ENCODE measurements around the gene PRR14L. TPM values are rescaled to one million over a fixed set of nuclear protein-coding genes. Genes with fewer than 3 reads are reported as not detected.

Gene PRR14L
- total RNA-seq, 6 experiments from 2014 or later, result 11.2 to 22.8 (median 17.0) TPM

- TF ChIP-seq, protein P1, sequence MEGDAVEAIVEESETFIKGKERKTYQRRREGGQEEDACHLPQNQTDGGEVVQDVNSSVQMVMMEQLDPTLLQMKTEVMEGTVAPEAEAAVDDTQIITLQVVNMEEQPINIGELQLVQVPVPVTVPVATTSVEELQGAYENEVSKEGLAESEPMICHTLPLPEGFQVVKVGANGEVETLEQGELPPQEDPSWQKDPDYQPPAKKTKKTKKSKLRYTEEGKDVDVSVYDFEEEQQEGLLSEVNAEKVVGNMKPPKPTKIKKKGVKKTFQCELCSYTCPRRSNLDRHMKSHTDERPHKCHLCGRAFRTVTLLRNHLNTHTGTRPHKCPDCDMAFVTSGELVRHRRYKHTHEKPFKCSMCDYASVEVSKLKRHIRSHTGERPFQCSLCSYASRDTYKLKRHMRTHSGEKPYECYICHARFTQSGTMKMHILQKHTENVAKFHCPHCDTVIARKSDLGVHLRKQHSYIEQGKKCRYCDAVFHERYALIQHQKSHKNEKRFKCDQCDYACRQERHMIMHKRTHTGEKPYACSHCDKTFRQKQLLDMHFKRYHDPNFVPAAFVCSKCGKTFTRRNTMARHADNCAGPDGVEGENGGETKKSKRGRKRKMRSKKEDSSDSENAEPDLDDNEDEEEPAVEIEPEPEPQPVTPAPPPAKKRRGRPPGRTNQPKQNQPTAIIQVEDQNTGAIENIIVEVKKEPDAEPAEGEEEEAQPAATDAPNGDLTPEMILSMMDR (IDR thresholded peaks at IDR 0.05), result no peak
- TF ChIP-seq POLR2A (IDR thresholded peaks at IDR 0.05), result no peak
- ATAC-seq, result no peak
- DNase-seq, result no peak
These were observed 110.4 kb downstream of the PRR14L start for GRCh38 chr22:31639436-31640039.

DNA sequence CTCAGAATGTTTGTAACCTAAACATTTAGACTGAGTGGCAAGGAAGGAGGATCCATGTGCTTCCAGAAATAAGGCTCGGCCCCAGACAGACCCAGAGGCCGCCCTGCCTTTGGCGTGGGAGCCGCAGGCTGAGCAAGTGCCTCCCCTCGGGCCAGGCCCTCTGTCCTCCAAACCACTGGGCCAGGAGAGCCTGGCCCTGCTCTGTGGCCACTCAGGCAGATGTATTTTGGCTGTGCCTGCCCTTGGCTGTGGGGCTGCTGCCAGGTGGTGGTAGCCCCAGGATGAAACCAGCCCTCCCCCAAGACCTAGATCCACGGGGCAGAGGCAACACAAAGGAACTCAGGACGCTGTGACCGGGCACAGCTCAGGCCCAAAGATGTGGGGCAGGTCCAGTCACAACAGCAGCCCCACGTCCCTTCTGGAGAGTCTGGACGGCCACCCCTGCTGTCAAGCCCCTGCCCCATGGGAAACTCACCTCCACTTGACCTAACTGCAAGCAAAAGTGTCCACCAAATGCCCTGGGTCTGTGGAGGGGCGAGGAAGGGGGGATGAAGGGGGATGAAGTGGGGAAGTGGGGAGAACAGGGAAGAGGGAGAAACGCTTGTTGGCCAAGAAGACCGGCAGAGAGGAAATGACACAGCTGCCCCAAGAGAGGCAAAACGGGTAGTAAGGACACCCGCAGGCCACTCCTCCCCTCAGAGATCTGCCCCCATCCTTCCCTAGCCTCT, 111.9 kb downstream of the PRR14L start:
- no peaks in the 10 kb centered on the region for H3K27me3 ChIP-seq
- H3K36me3 ChIP-seq, result peaks cover 0 to 5% (median 0%) of the 10 kb centered on the region in 4 donors
- peaks cover 0 to 18% (median 8%) of the 10 kb centered on the region in 4 donors for H3K4me1 ChIP-seq
- WGBS (ENCODE audit: insufficient coverage, low coverage, low lambda C conversion rate, missing lambda C conversion rate), result 52% methylated on average over 10 of the region's 15 CpGs
- peak overlapping the region; percentile 0 to 28 (median 1) for H3K4me3 ChIP-seq
- ATAC-seq (peak; percentile 32 to 56 (median 44)), DNase-seq (peak in 1 of 3 donors; percentile 70)
- no peaks in the 10 kb centered on the region for H3K9me3 ChIP-seq
- intact Hi-C loops (cut with DNase I), result no loop called here
- H3K27ac ChIP-seq, result peak overlapping the region; percentile 30 to 74 (median 49)
- TF ChIP-seq, protein P1 (IDR thresholded peaks at IDR 0.05), result no peak

More at GRCh38 chr22:31639436-31640039, 110.4 kb downstream of the PRR14L start:
- 78% methylated on average over 1 of the region's 4 CpGs for WGBS (ENCODE audit: insufficient coverage, low coverage, low lambda C conversion rate, missing lambda C conversion rate)
- no peaks in the 10 kb centered on the region for H3K9me3 ChIP-seq
- H3K36me3 ChIP-seq, result peaks cover 0 to 5% (median 0%) of the 10 kb centered on the region in 4 donors
- H3K27me3 ChIP-seq, result no peaks in the 10 kb centered on the region
- intact Hi-C loops (cut with DNase I), result no loop called here
- H3K27ac ChIP-seq, result peak overlapping the region in 1 of 3 donors; percentile 49
- peaks cover 0 to 17% (median 6%) of the 10 kb centered on the region in 4 donors for H3K4me1 ChIP-seq
- H3K4me3 ChIP-seq, result no peak overlapping the region

GRCh38 chr22:31637447-31637890, 112.5 kb downstream of the PRR14L start:
- Histone ChIP-seq H3K9me3 (no peaks in the 10 kb centered on the region), H3K27ac (peak overlapping the region in 2 of 3 donors; percentile 49 to 74), H3K4me1 (peaks cover 0 to 18% (median 8%) of the 10 kb centered on the region in 4 donors), H3K36me3 (peaks cover 0 to 5% (median 0%) of the 10 kb centered on the region in 4 donors), H3K4me3 (peak overlapping the region; percentile 1 to 28 (median 2)), H3K27me3 (no peaks in the 10 kb centered on the region)
- peak in 1 of 3 donors; percentile 69 for DNase-seq
- intact Hi-C loops (cut with DNase I), result no loop called here
- TF ChIP-seq POLR2A (IDR thresholded peaks at IDR 0.05), result no peak
- TF ChIP-seq, protein P1 (IDR thresholded peaks at IDR 0.05), result no peak
- WGBS (ENCODE audit: insufficient coverage, low coverage, low lambda C conversion rate, missing lambda C conversion rate), result 66% methylated on average over 9 of the region's 10 CpGs
- ATAC-seq, result peak in 3 of 4 donors; percentile 11 to 30 (median 26)

GRCh38 chr22:31635638-31636306, 114.2 kb downstream of the PRR14L start:
- Histone ChIP-seq H3K27ac (peak overlapping the region in 2 of 3 donors; percentile 30 to 36), H3K27me3 (no peaks in the 10 kb centered on the region), H3K9me3 (no peaks in the 10 kb centered on the region), H3K4me1 (peaks cover 0 to 18% (median 8%) of the 10 kb centered on the region in 4 donors), H3K4me3 (no peak overlapping the region), H3K36me3 (peaks cover 0 to 2% (median 0%) of the 10 kb centered on the region in 4 donors)
- peak in 2 of 3 donors; percentile 74 to 80 for DNase-seq
- peak; percentile 61 to 78 (median 72) for ATAC-seq
- intact Hi-C loops (cut with DNase I), result no loop called here
- 69% methylated on average over 7 of the region's 13 CpGs for WGBS (ENCODE audit: insufficient coverage, low coverage, low lambda C conversion rate, missing lambda C conversion rate)
- no peak for TF ChIP-seq POLR2A (IDR thresholded peaks at IDR 0.05)
- TF ChIP-seq, protein P1 (IDR thresholded peaks at IDR 0.05), result no peak
